HAP-1 (cell line): ENCODE data around the gene SOCS2.

Experiments
- DNase-seq, 2 experiments: peaks; one replicate each; pipeline ENCODE4 v3.0.0-alpha.2; 2016 to 2020; ENCODE audit warnings: low spot score in 2 of 2
- H3K27me3 ChIP-seq: fragments of 250-450 bp; sonication (Bioruptor Pico); 2 replicates; pipeline ENCODE4 v1.5.1; 2020; ENCODE audit warnings: low read depth, mild to moderate bottlenecking, moderate library complexity
- H3K36me3 ChIP-seq: fragments of 250-450 bp; sonication (Bioruptor Pico); replicated peaks from 2 replicates; pipeline ENCODE4 v1.5.1; 2020; ENCODE audit warnings: mild to moderate bottlenecking
- H3K4me1 ChIP-seq: fragments of 250-450 bp; sonication (Bioruptor Pico); 2 replicates; pipeline ENCODE4 v1.5.1; 2020; ENCODE audit warnings: mild to moderate bottlenecking
- H3K4me3 ChIP-seq: fragments of 250-450 bp; sonication (Bioruptor Pico); 2 replicates; pipeline ENCODE4 v1.5.1; 2020; ENCODE audit warnings: mild to moderate bottlenecking, moderate library complexity
- H3K9me3 ChIP-seq: fragments of 250-450 bp; sonication (Bioruptor Pico); 2 replicates; pipeline ENCODE4 v1.5.1; 2020; ENCODE audit warnings: mild to moderate bottlenecking, moderate library complexity
- in situ Hi-C: fragments of 300-500 bp; cut with MboI; formaldehyde crosslinking; loops from 3 replicates; pipeline ENCODE4 v1.14.3; 2020; ENCODE audit warnings: low sequenced_read_pairs, inconsistent platforms, mixed read lengths

SOCS2 gene

GRCh38 chr12:93571365-93571924 lies 1.0 kb upstream of the SOCS2 start:
- in situ Hi-C loops: loop anchor here (5.0 kb wide), 1 partner anchor 171 kb away; no protein-coding TSS in a partner anchor
- no peaks in the 10 kb centered on the region for H3K9me3 ChIP-seq
- no peaks in the 10 kb centered on the region for H3K27me3 ChIP-seq
- H3K36me3 ChIP-seq: peaks cover 39% of the 10 kb centered on the region
- peaks cover 19% of the 10 kb centered on the region for H3K4me1 ChIP-seq
- H3K4me3 ChIP-seq: peak overlapping the region; percentile 89
- DNase-seq: peak; percentile 87 to 98

GRCh38 chr12:93572712-93573551 lies 457 bp downstream of the SOCS2 start:
- Histone ChIP-seq H3K9me3 (no peaks in the 10 kb centered on the region), H3K4me1 (peaks cover 33% of the 10 kb centered on the region), H3K36me3 (peaks cover 46% of the 10 kb centered on the region), H3K4me3 (peak overlapping the region; percentile 89), H3K27me3 (no peaks in the 10 kb centered on the region)
- DNase-seq: peak; percentile 32 to 60
- in situ Hi-C loops: loop anchor here (5.0 kb wide), 1 partner anchor 169 kb away; no protein-coding TSS in a partner anchor

GRCh38 chr12:93573552-93574223 lies 1.2 kb downstream of the SOCS2 start:
- Histone ChIP-seq H3K27me3 (no peaks in the 10 kb centered on the region), H3K4me3 (peak overlapping the region; percentile 89)
- in situ Hi-C loops: loop anchor here (5.0 kb wide), 1 partner anchor 169 kb away; no protein-coding TSS in a partner anchor

GRCh38 chr12:93577222-93577621 lies 4.7 kb downstream of the SOCS2 start:
- H3K4me1 ChIP-seq: peaks cover 35% of the 10 kb centered on the region
- no peaks in the 10 kb centered on the region for H3K9me3 ChIP-seq
- H3K36me3 ChIP-seq: peaks cover 68% of the 10 kb centered on the region
- H3K4me3 ChIP-seq: no peak overlapping the region
- in situ Hi-C loops: no loop called here
- DNase-seq: no peak
- H3K27me3 ChIP-seq: no peaks in the 10 kb centered on the region

More at GRCh38 chr12:93573552-93574223, 1.2 kb downstream of the SOCS2 start:
- Histone ChIP-seq H3K36me3 (peaks cover 51% of the 10 kb centered on the region), H3K9me3 (no peaks in the 10 kb centered on the region), H3K4me1 (peaks cover 35% of the 10 kb centered on the region)
- peak; percentile 58 to 64 for DNase-seq

GRCh38 chr12:93578221-93578620 lies 5.7 kb downstream of the SOCS2 start:
- Histone ChIP-seq H3K4me1 (peaks cover 35% of the 10 kb centered on the region), H3K9me3 (no peaks in the 10 kb centered on the region), H3K4me3 (no peak overlapping the region), H3K36me3 (peaks cover 66% of the 10 kb centered on the region), H3K27me3 (no peaks in the 10 kb centered on the region)
- in situ Hi-C loops: no loop called here
- no peak for DNase-seq

- H3K4me1 ChIP-seq: peaks cover 37% of the 10 kb centered on the region
- H3K27me3 ChIP-seq: no peaks in the 10 kb centered on the region
- H3K9me3 ChIP-seq: no peaks in the 10 kb centered on the region
- in situ Hi-C loops: no loop called here
- DNase-seq: no peak
- H3K36me3 ChIP-seq: peaks cover 44% of the 10 kb centered on the region
- H3K4me3 ChIP-seq: no peak overlapping the region
These were observed 8.2 kb downstream of the SOCS2 start for GRCh38 chr12:93580682-93581081.

GRCh38 chr12:93581370-93581769 lies 8.9 kb downstream of the SOCS2 start:
- Histone ChIP-seq H3K4me1 (peaks cover 31% of the 10 kb centered on the region), H3K27me3 (no peaks in the 10 kb centered on the region), H3K36me3 (peaks cover 37% of the 10 kb centered on the region), H3K9me3 (no peaks in the 10 kb centered on the region), H3K4me3 (no peak overlapping the region)
- in situ Hi-C loops: no loop called here
- DNase-seq: no peak

GRCh38 chr12:93582351-93582750 lies 9.9 kb downstream of the SOCS2 start:
- H3K27me3 ChIP-seq: no peaks in the 10 kb centered on the region
- H3K4me1 ChIP-seq: peaks cover 21% of the 10 kb centered on the region
- DNase-seq: no peak
- peaks cover 27% of the 10 kb centered on the region for H3K36me3 ChIP-seq
- no peaks in the 10 kb centered on the region for H3K9me3 ChIP-seq
- H3K4me3 ChIP-seq: no peak overlapping the region
- in situ Hi-C loops: no loop called here

GRCh38 chr12:93583627-93584392 lies 11.3 kb downstream of the SOCS2 start:
- H3K27me3 ChIP-seq: no peaks in the 10 kb centered on the region
- peaks cover 16% of the 10 kb centered on the region for H3K36me3 ChIP-seq
- in situ Hi-C loops: no loop called here
- H3K4me3 ChIP-seq: no peak overlapping the region
- peaks cover 15% of the 10 kb centered on the region for H3K4me1 ChIP-seq
- no peaks in the 10 kb centered on the region for H3K9me3 ChIP-seq
- DNase-seq: peak in 1 of 2 experiments; percentile 86

- Histone ChIP-seq H3K36me3 (peaks cover 4% of the 10 kb centered on the region; the same call in 1 of the 2 replicates), H3K9me3 (no peaks in the 10 kb centered on the region), H3K4me3 (no peak overlapping the region), H3K4me1 (peaks cover 15% of the 10 kb centered on the region), H3K27me3 (no peaks in the 10 kb centered on the region)
- DNase-seq: no peak
- in situ Hi-C loops: no loop called here
These were observed 12.8 kb downstream of the SOCS2 start for GRCh38 chr12:93585247-93585646.

- in situ Hi-C loops: no loop called here
- H3K27me3 ChIP-seq: no peaks in the 10 kb centered on the region
- no peak overlapping the region for H3K4me3 ChIP-seq
- DNase-seq: no peak
- H3K36me3 ChIP-seq: no peaks in the 10 kb centered on the region
- no peaks in the 10 kb centered on the region for H3K9me3 ChIP-seq
- H3K4me1 ChIP-seq: peaks cover 27% of the 10 kb centered on the region
These were observed 15.1 kb downstream of the SOCS2 start for GRCh38 chr12:93587611-93588010.

GRCh38 chr12:93589081-93589480 lies 16.6 kb downstream of the SOCS2 start:
- Histone ChIP-seq H3K27me3 (no peaks in the 10 kb centered on the region), H3K36me3 (no peaks in the 10 kb centered on the region), H3K4me3 (no peak overlapping the region), H3K4me1 (peaks cover 27% of the 10 kb centered on the region), H3K9me3 (no peaks in the 10 kb centered on the region)
- in situ Hi-C loops: no loop called here
- DNase-seq: no peak

GRCh38 chr12:93591137-93591868 lies 18.8 kb downstream of the SOCS2 start:
- Histone ChIP-seq H3K27me3 (no peaks in the 10 kb centered on the region), H3K36me3 (no peaks in the 10 kb centered on the region), H3K4me1 (peaks cover 35% of the 10 kb centered on the region), H3K9me3 (no peaks in the 10 kb centered on the region), H3K4me3 (peak overlapping the region; percentile 40)
- in situ Hi-C loops: no loop called here
- peak; percentile 58 to 63 for DNase-seq
